Measurements from ENCODE around the gene FAM124A. TPM values are rescaled to one million over a fixed set of nuclear protein-coding genes. Genes with fewer than 3 reads are reported as not detected.

The FAM124A gene
- total RNA-seq, 1 donor from 2014 or later, result 0.63 TPM

DNA sequence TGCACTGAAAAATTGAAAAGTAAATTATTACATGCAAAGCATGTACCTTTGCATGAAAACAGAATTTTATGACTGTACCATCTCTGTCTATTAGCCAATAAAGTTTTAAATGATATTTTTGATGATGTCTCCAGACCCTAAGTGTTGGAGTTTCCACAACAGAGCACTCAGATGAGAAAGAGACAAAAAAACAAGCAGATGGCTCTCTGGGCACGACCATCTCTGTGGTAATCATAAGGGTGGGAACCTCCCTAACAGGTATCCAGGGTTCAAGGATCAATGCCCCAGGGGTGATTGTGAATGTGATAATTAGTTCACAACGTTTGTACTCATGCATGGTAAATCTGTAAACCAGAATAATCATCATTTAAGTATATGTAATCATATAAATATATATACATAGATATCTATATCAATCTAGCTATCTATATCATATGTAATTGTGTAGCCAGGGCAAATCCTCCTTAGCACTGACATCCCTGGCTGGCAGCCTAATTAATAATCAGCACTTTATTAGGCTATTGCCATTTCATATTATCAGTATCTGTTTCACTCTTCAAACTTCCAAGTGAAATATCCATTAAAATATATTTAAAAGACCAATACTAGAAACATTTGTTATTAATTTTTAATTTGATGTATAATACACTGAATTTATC, 41.2 kb upstream of the FAM124A start:
- no peak overlapping the region for H3K4me3 ChIP-seq (ENCODE audit: low read depth, low read length)
- TF ChIP-seq, protein P1, sequence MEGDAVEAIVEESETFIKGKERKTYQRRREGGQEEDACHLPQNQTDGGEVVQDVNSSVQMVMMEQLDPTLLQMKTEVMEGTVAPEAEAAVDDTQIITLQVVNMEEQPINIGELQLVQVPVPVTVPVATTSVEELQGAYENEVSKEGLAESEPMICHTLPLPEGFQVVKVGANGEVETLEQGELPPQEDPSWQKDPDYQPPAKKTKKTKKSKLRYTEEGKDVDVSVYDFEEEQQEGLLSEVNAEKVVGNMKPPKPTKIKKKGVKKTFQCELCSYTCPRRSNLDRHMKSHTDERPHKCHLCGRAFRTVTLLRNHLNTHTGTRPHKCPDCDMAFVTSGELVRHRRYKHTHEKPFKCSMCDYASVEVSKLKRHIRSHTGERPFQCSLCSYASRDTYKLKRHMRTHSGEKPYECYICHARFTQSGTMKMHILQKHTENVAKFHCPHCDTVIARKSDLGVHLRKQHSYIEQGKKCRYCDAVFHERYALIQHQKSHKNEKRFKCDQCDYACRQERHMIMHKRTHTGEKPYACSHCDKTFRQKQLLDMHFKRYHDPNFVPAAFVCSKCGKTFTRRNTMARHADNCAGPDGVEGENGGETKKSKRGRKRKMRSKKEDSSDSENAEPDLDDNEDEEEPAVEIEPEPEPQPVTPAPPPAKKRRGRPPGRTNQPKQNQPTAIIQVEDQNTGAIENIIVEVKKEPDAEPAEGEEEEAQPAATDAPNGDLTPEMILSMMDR (conservative IDR thresholded peaks at IDR 0.05; ENCODE audit: low read depth, low read length), result no peak
- no peak for DNase-seq (ENCODE audit: low read depth)

DNA sequence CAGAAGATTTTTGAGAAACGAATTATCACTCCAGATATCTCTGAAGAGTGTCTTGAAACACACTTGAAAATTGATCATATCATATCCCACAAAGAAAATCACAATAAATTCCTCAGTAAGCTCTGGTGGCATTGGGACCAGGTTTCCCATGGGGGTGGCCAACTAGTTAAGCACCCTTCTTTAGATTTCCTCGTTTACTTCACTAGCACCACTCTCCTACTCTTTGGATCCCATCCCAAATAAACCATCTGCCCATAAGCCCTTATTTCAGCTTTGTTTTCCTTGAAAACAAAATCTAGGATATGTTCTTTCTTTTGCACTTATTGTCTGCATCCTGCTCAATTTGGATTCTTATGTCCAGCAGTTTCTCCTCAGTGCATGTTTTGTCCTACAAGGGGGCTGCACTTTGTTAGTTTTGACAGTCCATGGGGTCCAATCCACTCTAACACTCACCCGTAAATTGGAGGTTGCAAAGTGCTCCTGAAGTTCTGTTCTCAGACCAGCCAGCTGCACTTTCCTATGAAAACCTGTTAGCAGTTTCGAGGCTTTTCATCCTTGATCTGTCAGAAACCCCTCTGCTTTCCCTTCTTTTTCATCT, 40.3 kb upstream of the FAM124A start:
- H3K4me3 ChIP-seq (ENCODE audit: low read depth, low read length), result no peak overlapping the region
- TF ChIP-seq, protein P1 (conservative IDR thresholded peaks at IDR 0.05; ENCODE audit: low read depth, low read length), result no peak
- DNase-seq (ENCODE audit: low read depth), result no peak

DNA sequence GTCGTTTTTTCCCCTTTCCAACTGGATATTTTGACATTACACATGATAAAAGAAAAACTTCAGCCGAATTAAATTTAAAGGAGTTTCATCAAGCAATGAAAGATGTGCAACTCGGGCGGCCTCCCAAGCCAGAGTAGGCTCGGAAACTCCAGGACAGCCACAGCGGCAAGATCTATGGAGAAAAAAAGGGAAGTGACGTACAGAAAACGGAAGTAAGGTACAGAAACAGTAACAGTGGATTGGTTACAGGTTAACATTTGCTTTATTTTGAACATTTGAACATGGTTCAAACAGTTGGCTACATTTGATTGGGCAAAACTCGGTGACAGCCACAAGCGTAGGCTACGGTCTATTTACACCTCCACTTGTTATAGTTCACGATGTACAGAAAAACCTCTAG, 30.5 kb upstream of the FAM124A start:
- DNase-seq (ENCODE audit: low read depth), result no peak
- TF ChIP-seq, protein P1 (conservative IDR thresholded peaks at IDR 0.05; ENCODE audit: low read depth, low read length), result no peak
- H3K4me3 ChIP-seq (ENCODE audit: low read depth, low read length), result no peak overlapping the region

DNA sequence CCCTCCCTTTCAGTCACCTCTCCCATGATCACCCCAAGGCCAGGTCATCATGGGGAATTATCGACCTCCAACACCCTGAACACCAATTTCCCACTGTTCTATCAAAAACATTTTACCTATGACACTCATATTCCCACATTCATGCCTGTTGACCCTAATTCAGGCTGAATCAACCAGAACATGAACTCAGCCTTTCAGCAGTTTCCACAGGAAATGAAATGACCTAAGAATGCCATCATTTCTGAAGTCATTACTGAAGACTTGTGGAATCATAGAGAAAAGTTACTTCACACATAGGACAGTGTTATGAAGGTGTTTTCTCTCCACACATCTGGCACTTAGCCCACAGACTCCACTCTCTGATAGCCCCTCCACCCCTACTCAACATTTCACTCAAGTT, 29.9 kb upstream of the FAM124A start:
- H3K4me3 ChIP-seq (ENCODE audit: low read depth, low read length), result no peak overlapping the region
- DNase-seq (ENCODE audit: low read depth), result no peak
- TF ChIP-seq, protein P1 (conservative IDR thresholded peaks at IDR 0.05; ENCODE audit: low read depth, low read length), result no peak

DNA sequence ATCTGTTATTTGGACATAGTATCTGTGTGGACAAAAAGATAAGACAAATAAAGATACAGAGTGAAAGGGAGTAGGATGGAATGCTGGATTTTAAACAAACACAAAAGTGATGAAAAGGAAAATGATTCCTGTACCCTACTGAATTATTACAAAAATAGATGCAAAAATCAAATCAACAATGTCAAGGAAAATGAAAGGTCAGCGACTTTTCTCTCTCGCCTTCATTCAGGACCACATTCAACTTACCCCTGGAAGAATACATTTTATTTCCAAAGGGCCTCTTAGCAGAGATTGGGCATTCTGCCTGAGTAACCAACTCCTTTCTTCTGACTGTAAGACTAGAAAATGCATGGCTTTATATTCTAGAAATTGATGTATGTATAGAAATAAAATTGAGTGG, 28.8 kb upstream of the FAM124A start:
- TF ChIP-seq, protein P1 (conservative IDR thresholded peaks at IDR 0.05; ENCODE audit: low read depth, low read length), result no peak
- no peak for DNase-seq (ENCODE audit: low read depth)
- no peak overlapping the region for H3K4me3 ChIP-seq (ENCODE audit: low read depth, low read length)

DNA sequence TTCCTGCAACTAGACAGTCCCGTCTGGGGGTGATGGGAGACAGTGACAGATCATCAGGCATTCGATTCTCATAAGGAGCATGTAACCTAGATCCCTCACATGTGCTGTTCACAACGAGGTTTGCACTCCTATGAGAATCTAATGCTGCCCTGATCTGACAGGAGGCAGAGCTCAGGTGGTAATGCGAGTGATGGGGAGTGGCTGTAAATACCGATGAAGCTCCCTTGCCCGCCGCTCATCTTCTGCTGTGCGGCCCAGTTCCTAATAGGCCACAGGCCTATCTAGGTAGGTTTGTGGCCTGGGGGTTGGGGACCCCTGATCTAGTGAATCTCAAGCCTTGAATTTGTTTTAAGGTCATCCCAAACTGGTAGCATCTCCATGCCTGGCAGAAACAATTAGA, 27.3 kb upstream of the FAM124A start:
- DNase-seq (ENCODE audit: low read depth), result no peak
- no peak overlapping the region for H3K4me3 ChIP-seq (ENCODE audit: low read depth, low read length)
- TF ChIP-seq, protein P1 (conservative IDR thresholded peaks at IDR 0.05; ENCODE audit: low read depth, low read length), result no peak

DNA sequence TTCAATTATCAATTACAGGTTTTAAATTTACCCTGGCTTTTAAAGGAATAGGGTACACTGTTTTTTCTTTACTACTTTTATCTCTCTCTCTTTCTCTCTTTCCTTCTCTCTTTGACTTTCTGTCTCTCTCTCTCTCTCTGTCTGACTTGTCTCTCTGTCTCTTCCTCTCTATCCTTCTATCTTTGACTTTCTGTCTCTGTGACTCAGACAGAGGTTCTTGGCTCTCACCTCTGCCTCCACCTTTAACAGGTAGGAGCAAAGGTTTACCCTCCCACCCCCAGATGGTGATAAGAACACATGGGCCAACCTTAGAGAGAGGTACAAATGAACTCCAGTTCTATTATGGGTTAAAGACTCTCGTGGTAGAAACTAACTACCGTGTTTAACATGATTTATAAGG, 20.3 kb upstream of the FAM124A start:
- H3K4me3 ChIP-seq (ENCODE audit: low read depth, low read length), result no peak overlapping the region
- TF ChIP-seq, protein P1 (conservative IDR thresholded peaks at IDR 0.05; ENCODE audit: low read depth, low read length), result no peak
- no peak for DNase-seq (ENCODE audit: low read depth)

Data from epithelial cell of proximal tubule (primary cell).